ENCODE measurements around the gene RFX2.

DNA sequence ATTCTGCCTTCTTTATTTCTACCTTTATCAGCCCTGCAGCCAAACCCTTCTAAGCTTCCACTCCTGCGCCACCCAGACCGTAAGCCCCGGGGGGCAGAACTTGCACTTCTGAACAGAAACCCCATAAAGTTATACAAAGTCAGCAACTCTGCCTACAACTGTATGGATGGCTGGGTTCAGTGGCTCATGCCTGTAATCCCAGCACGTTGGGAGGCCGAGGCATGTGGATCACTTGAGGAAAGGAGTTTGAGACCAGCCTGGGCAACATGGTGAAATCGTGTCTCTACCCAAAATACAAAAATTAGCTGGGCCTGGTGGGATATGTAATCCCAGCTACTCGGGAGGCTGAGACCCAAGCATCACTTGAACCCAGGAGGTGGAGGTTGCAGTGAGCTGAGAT, 142.7 kb downstream of the RFX2 start:
- TF ChIP-seq, protein P1, sequence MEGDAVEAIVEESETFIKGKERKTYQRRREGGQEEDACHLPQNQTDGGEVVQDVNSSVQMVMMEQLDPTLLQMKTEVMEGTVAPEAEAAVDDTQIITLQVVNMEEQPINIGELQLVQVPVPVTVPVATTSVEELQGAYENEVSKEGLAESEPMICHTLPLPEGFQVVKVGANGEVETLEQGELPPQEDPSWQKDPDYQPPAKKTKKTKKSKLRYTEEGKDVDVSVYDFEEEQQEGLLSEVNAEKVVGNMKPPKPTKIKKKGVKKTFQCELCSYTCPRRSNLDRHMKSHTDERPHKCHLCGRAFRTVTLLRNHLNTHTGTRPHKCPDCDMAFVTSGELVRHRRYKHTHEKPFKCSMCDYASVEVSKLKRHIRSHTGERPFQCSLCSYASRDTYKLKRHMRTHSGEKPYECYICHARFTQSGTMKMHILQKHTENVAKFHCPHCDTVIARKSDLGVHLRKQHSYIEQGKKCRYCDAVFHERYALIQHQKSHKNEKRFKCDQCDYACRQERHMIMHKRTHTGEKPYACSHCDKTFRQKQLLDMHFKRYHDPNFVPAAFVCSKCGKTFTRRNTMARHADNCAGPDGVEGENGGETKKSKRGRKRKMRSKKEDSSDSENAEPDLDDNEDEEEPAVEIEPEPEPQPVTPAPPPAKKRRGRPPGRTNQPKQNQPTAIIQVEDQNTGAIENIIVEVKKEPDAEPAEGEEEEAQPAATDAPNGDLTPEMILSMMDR (IDR thresholded peaks at IDR 0.05), result no peak
- TF ChIP-seq EZH2phosphoT487 (IDR thresholded peaks at IDR 0.05) (no peak), EZH2 (IDR thresholded peaks at IDR 0.05) (no peak)
